Midbrain (tissue), 1 donor: Measurements from ENCODE around the gene SERAC1.
A peak's percentile ranks its signal among the peaks of the same experiment; 100 is the strongest.

Experiments used
- DNase-seq: peaks from one replicate; lab custom pipeline; 2025; lab: John Stamatoyannopoulos, UW

Gene SERAC1

DNA sequence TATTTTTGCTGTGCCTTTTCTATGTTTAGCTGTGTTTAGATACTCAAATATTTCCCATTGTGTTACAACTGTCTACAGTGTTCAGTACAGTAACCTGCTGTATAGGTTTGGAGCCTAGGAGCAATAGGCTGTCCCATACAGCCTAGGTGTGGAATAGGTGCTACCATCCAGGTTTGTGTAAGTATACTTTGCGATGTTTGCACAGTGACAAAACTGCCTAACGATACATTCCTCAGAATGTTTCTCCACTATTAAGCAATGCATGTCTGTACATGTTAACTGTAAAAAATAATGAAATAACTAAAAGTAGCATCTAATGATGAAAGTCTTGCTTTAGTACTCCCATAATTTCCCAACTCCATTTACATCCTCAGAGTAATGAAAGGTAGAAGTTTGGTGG, 46.0 kb downstream of the SERAC1 start:
- no peak for DNase-seq

GRCh38 chr6:158121335-158121734, 46.7 kb downstream of the SERAC1 start:
- no peak for DNase-seq

DNA sequence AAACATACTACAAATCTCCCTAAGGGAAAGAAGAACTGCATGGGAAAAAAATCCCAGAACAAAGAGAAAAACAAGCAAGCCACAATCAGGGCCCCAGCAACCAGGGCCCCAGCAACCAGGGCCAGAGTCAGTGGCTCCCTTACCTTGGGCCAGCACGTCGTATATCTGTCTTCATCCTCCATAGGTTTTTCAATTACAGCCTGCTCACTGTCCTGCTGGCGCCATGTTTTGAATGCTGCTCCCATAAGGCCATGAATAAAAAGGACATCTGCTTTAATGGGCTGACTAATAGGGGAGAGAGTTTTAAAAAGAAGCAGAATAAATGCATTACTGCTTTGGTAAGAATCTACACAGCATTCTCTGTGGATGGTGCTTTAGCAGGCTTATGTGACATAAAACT, 49.2 kb downstream of the SERAC1 start:
- DNase-seq = no peak

GRCh38 chr6:158115508-158115907, 52.6 kb downstream of the SERAC1 start:
- no peak for DNase-seq

DNA sequence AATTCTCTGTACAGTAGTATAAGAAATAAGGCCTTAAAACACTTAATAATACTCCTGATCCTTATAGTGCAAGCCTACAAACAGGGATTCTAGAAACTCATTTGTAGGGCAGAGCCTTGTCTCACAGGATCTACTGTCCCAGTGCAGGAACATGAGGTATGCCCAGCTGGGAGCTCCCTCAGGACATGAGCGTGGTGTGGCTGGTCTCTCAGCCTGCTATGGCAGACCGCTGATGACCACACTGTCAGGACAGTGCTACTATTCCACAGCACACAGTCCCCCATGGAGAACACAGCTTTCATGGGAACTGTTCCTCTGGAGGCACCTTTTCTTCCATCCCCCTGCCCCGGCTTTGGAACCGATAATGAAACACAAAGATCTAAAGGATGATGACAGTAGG, 53.0 kb downstream of the SERAC1 start:
- no peak for DNase-seq

GRCh38 chr6:158113802-158114201, 54.3 kb downstream of the SERAC1 start:
- DNase-seq = no peak

DNA sequence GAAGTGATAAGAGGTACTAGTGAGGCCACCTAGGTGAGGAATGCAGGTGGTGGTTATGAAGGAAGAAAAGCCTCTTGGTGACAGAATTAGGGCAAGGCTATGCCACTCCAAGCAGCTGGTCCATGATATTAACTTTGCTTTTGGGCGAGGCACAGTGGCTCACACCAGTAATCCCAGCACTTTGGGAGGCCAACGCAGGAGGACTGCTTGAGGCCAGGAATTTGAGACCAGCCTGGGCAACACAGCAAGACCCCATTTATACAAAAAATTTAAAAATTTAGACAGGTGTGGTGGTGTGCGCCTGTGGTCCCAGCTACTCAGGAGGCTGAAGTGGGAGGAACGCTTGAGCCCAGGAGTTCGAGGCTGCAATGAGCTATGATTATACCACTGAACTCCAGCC, 56.1 kb downstream of the SERAC1 start:
- no peak for DNase-seq

- DNase-seq = no peak
Measured at GRCh38 chr6:158110986-158111385, 57.1 kb downstream of the SERAC1 start.

GRCh38 chr6:158109748-158110147, 58.3 kb downstream of the SERAC1 start:
- DNase-seq = no peak

GRCh38 chr6:158104696-158105095, 63.4 kb downstream of the SERAC1 start:
- DNase-seq = no peak

DNA sequence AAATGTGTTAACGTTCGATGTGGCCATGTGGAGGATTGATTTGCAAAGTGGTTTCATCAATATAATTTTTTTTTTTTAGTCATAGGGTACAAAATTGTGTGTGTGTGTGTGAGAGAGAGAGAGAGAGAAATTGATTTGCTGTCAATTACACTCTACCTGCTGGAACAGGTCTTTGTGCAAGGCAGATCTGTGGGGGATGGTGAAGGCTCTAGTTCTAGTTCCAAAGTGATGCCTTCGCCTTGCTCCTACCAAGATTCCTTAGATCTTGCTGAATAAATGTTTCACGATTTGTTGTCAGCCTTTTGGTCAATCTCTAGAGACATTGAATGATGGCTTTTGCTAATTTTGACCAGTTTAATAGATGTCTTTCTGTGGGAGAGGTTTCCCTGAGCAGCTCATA, 64.8 kb downstream of the SERAC1 start:
- no peak for DNase-seq

GRCh38 chr6:158095671-158096070, 72.4 kb downstream of the SERAC1 start:
- no peak for DNase-seq

GRCh38 chr6:158095031-158095430, 73.0 kb downstream of the SERAC1 start:
- DNase-seq = no peak

GRCh38 chr6:158092806-158093205, 75.3 kb downstream of the SERAC1 start:
- DNase-seq = no peak

DNA sequence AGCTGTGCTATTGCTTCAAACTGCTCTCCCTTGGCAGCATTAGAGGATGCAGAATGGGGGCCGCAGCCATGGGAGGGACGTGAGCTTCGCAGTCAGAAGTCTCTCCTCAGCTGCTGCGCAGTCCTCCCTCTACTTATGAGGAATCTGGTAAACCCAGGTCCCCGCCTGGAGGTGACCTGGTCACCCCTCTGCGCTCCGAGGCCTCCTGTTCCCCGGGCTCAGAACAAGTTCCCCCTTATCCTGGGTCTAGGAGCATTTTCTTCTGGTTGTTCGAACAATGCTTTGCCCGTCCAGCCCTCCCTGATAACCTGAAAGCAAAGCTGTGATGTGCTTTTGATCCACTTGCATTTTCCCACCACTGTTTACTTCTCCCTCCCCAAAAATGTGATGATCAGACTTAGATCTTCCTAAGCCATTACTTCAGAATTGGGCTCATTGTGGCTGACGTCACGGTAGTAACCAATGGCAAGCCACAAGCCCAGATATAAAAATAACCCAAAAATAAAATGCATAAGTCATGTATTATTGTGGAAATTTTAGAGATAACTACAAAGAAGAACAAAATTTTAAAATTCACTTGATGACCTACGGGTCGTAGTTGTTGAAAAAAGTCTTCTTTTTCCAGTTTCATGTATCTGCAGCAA, 80.7 kb downstream of the SERAC1 start:
- DNase-seq = no peak

GRCh38 chr6:158086504-158087223, 81.4 kb downstream of the SERAC1 start:
- DNase-seq = peak; percentile 51

DNA sequence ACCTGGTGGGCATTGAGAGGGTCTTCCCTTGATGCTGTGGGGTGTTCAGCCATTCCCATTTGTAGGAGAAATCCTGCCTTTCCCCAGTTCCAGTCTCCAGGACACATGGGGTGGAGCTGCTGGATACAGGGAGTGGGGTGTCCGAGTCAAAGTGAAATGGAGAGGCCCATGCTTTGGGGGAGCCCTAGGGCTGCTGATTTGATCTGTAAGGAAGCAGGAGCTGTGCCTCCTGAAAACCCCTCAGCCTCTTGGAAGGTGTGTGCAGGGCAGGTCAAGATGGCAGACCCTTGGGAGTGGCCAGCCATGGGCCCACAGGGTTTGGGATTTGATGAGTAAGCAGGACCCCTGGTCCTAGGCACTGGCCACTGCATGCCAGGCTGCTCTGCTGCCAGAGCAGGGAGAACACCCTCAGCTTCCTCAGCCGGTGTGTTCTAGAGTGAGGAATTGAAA, 82.0 kb downstream of the SERAC1 start:
- DNase-seq = no peak

DNA sequence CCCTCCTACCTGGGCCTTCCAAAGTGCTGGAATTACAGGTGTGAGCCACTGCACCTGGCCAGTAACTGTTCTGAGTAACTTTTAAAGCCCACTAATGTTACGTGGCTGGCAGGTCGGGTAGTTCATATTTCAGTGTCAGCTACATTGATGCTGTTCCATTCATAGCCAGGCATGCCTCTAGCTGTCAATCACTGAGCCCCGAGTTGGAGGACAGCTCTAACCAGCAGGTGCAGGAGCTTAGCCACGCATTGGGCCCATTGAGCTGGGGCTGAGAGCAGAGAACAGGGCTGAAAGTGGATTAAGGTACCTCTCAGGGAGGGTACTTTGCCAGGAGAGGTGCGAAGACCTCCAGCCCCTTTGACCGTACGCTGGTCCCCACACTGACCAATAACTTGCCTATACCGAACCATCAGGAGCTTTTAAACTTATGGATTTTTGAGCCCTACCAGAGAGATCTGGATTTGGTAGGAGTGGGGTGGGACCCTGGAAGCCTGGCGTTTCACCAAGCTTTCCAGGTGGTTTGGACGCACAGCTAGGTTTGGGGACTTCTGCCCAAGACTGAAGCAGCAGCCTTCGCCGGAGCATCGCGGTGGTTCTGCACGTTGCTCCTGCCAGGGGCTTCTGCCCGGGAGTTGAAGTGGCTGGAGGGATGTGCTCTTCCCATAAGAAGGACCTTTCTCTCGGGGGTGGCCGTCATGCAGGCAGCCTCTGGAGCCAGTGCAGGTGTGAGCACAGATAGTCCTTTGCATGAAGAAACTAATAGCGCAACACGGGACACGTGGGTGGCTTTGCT, 82.6 kb downstream of the SERAC1 start:
- DNase-seq = no peak

DNA sequence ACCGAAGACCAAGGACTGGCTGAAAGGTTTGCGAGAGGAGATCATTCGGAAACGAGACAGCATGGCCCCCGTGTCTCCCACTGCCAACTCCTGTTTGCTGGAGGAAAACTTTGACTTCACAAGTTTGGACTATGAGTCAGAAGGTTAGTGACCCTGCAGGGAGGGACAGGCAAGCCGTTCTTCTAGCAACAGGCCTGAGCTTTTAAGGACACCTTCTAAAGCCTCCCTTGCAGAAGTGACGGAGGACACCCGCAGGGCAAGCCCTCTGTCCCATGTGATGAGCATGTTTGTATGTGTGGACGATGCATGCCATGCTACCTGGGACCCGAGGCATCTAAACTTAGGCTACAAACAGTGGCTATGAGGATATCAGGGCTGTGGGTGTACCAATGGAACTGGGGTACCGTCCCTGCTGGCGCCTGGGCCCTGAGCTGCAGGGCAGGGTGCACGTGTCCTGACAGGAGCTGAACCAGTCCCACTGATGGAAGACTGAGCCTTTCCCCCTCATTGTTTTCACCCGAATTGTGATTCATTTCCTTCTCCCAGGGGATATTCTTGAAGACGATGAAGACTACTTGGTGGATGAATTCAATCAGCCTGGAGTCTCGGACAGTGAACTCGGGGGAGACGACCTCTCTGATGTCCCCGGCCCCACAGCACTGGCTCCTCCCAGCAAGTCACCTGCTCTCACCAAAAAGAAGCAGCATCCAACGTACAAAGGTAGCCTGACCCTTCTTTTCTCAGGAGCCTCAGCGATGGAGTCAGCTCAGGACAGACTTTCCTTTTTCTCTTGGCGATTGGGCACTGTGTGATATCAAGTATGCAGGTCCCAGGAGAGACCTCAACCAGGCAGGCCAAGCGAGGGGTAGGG, 84.4 kb downstream of the SERAC1 start:
- no peak for DNase-seq

DNA sequence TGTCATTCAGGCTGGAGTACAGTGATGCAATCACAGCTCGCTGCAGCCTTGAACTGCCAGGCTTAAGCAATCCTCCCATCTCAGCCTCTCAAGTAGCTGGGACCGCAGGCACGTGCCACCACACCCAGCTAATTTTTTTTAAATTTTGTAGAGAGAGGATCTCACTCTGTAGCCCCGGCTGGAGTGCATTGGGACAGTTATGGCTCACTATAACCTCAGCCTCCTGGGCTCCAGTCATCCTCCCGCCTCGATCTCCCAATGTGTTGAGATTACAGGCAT, 86.5 kb downstream of the SERAC1 start:
- DNase-seq = no peak

- no peak for DNase-seq
Measured at GRCh38 chr6:158080849-158081656, 87.0 kb downstream of the SERAC1 start.
